ENCODE results near the gene COX19.
A peak's percentile ranks its signal among the peaks of the same experiment; 100 is the strongest.
"Not testable (repeated sequence)": the region's sequence is repeated elsewhere in the genome, so short reads cannot be mapped to it uniquely, and the experiment has no call there.

The COX19 gene

DNA sequence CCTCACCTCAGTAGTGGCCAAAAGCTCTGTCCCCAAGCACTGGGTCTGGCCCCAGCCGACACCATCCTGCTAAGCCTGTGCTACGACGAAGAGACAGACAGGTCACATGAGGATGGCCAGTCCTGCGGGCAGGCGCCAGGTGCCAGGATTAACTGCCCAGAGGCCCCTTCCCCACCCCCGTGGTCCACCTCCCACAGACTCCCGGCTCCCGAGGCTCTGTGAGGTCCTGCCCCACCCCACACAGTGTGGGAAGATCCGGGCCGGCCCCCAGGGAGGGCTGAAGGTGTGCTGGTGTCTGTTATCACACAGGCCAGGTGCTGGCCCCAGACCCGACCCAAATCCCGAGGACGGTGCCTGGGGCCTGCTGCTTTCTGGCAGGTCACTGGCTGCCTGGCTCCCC lies 34.9 kb upstream of the COX19 start:
- DNase-seq = no peak

DNA sequence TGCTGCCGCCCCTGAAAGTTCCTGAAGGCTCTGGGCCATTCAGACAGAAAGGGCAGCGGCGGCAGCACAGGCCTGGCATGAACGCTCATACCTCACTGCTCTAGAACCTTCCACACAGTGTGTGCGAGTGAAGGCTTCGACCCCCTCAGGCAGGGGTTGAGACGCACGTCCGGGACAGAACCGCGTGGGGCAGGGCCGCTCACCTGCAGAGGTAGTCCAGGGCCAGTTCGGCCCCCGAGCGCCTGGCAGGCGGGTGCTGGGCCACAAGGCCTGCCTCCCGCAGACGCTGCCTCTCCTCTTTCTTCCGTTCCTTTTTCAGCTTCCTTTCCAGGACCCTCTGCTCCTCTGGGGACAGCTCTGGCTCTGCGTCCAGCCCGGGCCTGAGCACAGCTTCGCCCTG lies 34.4 kb upstream of the COX19 start:
- no peak for DNase-seq

DNA sequence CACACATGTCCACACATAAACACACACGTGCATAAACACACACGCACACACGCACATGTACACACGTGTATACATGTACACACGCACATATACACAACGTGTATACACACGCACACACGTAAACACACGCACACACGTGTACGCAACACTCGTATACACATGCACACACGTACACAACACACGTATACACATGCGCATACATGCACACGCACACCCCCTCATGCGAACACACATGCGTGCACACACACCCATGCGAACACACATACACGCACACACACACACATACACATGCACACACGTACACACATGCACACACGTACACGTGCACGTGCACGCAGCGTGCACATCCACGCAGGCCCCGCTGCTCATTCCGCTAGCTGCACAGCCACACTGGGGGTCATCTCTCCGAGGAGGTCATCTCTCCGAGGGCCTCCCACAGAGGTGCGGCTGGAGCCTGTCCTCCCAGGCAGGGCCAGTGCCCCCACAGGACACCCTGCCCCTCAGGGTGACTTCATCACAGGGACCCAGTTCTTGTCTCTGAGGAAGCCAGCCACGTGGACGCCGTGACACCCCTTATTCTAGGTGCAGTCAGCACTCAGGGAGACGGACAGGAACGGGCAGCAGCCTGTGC lies 33.5 kb upstream of the COX19 start:
- no peak for DNase-seq

DNA sequence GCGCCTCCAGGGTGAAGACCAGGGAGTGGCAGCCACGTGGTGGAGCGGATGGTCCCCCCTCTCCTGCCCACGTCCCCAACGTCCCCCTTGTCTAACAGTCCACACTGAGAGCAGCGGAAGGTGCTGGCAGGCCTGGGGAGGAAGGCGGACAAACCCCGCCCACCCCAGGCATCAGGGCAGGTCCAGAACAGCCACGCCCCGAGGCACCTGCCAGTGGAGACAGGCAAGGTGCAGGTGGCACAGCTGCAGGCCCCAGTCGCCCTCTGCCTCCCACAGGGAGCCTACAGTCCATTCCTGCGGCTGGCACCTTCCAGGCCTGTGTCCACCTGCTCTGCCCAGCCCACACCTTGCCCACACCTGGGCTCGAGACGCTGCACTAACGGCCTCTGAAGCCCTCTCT lies 32.6 kb upstream of the COX19 start:
- no peak for DNase-seq

DNA sequence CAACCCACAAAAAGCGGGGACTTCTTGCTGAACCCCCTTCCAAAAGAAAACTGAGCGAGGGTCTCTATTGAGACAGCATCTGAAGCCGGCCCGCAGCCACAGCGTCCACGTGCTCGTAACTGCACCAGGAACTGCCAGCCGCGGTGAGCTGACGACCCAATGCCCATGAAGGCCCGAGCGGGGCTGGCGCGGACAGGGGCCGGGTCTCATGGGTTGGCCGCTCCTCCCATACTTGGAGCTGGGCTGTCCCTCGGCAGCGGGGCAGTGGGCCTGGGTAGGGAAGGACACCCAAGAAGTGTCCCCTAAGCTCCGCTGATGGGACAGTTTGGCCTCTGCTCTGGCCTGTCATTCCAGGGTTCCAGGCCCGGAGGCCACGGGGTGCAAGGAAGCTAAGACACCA lies 30.0 kb upstream of the COX19 start:
- DNase-seq = no peak

DNA sequence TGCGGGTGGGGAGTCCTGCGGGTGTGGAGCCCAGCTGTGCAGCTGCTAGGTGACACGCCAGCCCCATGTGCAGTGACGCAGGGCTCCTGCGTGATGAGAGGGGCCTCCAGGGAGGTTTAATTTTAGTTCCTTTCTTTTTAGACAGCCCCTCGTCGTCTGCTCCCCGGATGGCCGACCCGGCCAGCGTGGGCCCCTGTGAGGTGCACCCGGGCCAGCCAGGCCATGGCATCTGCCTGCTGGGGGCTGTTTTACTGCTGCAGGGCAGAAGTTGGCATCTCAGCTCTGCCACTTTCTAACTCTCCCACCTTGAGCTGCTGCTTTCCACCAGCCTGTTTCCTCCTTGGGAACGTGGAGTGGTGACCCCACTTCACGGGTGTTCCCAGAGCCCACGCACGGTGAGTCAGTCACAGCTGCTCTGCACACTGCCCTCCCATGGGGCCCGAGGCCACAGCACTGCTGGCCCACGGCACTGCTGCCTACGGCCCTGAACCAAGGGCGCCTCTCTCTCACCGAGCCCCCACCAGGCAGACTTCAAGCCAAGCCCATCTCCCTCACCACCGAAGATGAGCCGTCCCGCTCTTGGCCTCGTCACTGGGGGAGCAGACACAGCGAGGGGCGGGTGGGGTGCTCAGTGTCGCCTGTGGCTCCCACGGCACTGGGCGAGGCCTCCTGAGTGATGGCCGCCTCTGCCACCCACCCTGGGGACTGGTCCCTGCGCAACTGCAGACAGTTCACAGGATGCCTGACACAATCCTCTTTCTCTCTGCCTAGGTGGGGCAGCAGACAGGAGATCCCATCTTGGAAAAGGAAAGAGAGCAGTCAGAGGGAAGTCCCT lies 28.9 kb upstream of the COX19 start:
- DNase-seq = no peak

DNA sequence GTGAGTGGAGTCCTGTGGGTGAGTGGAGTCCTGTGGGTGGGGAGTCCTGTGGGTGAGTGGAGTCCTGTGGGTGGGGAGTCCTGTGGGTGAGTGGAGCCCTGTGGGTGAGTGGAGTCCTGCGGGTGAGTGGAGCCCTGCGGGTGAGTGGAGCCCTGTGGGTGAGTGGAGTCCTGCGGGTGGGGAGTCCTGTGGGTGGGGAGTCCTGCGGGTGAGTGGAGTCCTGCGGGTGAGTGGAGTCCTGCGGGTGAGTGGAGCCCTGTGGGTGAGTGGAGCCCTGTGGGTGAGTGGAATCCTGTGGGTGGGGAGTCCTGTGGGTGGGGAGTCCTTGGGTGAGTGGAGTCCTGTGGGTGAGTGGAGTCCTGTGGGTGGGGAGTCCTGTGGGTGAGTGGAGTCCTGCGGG lies 27.1 kb upstream of the COX19 start:
- not testable (repeated sequence) for DNase-seq

DNA sequence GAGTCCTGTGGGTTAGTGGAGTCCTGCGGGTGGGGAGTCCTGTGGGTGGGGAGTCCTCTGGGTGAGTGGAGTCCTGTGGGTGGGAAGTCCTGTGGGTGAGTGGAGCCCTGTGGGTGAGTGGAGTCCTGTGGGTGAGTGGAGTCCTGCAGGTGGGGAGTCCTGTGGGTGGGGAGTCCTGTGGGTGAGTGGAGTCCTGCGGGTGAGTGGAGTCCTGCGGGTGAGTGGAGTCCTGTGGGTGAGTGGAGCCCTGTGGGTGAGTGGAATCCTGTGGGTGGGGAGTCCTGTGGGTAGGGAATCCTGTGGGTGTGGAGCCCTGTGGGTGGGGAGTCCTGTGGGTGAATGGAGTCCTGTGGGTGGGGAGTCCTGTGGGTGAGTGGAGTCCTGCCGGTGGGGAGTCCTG lies 26.7 kb upstream of the COX19 start:
- not testable (repeated sequence) for DNase-seq

DNA sequence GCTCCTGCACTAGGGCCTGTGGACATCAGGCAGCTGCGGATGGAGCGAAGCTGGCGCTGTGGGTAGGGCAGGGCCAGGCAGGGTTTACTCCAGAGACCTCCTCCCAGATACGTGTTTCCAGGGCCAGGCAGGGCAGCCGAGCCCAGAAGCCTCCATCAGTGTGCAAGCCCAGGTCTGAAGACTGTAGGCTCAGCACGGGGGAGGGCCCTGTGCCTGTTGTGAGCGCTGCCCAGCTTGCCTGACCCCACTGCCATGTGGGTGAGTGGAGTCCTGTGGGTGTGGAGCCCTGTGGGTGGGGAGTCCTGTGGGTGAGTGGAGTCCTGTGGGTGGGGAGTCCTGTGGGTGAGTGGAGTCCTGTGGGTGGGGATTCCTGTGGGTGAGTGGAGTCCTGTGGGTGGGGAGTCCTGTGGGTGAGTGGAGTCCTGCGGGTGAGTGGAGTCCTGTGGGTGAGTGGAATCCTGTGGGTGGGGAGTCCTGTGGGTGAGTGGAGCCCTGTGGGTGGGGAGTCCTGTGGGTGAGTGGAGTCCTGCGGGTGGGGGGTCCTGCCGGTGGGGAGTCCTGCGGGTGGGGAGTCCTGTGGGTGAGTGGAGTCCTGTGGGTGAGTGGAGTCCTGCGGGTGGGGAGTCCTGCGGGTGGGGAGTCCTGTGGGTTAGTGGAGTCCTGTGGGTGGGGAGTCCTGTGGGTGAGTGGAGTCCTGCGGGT lies 25.9 kb upstream of the COX19 start:
- not testable (repeated sequence) for DNase-seq

DNA sequence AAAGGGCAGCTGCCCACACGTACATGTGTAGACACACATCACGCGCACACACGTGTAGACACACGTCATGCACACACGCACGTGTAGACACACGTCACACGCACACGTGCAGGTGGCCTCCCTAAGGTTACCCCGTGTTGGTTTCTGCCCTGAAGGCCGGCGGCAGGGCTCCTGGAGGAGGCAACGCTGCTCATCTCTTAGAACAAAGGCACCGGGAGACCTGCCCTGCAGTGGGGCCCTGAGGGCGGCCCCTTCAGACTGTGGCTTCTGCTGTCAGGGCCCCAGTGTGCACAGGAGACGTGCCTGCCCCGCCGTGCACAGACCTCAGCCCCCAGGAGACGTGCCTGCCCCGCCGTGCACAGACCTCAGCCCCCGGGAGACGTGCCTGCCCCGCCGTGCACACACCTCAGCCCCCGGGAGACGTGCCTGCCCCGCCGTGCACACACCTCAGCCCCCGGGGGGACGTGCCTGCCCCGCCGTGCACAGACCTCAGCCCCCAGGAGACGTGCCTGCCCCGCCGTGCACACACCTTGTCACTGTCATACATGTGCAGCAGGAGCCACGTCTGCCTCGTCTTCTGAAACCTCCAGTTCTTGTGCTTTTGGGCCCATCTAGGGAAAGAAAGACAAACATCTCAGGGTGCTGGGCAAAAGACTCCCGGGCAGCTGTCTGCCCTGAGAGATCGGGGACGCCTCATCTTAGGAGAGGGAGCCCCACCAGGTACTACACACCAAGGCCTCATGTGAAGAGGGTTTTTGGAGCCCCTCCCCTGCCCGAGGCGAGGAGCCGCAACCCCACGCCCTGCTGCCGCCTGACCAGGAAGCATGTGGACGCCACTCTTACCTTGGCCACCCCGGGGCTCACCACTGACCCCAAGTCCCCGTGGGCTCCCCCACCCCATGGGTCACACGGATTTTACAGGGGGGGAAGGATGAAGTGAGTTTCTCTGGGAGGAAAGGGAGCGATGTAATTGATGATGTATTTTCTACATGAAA lies 24.9 kb upstream of the COX19 start:
- DNase-seq = no peak

DNA sequence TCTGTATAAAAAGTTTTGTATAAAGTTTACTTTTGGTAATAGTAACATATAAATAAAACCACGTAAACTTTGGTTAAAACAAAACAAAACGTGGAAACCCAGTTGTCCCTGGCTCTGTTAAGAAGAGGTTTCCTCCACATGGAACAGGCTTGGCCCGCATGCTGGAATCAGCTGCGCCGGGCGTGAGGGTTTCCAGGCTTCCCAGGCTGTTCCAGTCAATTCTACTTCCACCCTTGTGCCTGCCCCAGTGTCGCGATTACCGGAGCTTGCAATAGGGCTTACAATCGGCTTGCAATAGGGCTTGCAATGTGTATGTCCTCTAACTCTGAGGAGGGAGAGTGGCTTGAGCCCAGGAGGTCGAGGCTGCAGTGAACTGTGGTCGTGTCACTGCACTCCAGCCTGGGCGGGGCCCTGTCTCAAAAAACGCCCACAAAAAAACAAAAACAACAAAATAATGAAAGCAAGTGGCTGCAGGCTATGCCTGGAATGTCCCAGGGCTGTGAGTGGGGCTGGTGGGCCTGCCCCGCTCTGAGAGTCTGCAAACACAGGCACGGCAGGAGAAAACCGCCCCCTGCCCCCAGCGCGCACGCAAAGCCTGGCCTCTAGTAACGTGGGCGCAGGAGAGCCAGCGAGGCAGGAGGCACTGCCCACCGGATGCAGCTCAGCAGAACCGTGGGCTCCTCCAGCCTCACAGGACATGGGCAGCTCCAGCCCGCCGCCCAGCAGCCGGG lies 24.0 kb upstream of the COX19 start:
- no peak for DNase-seq

DNA sequence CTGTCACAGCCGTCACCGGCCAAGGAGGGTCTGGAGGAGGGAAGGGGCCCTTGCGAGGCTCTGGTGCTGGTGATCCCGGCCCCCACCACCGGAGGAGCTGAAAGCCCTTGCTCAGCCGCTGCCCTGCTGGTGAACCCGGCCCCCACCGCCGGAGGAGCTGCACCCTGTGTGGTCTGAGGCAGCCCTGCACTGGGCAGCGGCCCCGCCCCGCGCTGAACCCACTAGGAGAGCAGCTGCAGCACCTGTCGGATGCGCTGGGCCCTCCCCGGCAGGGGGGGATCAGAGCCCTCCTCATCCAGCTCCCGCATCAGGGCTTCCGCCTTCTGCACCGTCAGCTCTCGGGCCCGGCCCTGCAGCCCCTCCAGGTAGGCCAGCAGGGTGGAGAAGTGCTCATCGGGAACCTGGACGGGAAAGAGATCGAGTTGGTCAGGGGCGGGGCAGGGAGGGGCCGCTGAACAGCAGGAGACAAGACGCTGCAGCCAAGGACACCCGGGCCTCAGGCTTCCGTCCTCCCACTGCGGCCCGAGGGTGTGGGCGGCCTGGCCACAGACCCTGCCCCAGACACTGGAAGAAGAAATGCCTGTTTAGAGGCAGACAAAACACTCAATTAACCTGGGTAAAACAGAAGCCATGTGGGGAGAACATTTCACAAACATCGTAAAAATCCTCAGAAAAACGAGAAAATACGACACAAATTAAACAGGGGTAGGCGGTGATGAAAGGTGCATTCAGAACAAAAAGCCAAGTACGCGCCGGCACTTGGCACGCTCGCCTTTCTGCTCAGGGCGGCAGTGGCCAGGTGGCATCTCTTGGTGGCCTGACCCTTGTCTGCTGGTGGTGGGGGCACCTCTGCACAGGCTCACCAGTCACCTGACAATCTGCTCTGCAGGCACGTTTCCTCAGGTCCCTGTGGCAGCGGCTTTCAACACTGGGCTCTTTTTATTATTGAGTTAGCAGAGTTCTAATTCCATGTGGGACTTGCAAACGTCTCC lies 22.4 kb upstream of the COX19 start:
- no peak for DNase-seq

DNA sequence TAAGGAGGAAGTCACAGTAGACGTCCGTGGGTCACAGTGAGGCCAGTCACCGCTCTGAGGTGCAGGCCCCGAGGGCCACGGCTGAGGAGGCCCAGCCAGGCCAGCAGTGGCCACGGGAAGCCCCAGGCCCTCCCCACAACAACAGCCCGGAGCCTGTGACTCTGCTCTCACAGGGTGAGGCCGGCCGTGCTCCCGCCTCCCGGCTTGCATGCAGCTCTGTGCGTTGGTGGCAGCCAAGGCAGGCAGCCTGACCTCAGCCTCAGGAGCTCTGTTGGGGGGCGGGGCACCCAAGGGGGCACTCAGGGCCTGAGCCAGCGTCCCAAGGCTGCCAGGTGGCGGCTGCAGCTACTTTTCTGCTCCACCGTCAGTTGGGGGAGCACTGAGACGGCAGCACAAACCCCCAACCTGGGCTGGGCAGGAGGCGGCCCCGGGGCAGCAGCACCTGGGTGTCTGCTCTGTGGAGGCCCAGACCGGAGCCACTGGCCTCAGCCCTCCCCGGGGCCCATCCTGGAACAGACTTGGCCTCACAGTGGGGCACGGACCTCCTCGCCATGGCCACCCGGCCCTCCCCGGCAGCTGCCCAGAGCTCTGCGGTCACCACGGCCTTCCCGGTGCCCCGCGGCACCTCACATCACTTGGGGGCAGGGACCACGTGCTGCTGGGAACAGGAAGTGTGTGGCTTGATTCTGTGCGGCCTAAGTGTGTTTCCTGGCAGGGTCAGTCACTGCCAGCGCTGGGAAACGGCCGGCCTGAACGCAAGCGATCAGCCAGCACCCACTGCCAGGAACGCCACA lies 20.9 kb upstream of the COX19 start:
- no peak for DNase-seq

DNA sequence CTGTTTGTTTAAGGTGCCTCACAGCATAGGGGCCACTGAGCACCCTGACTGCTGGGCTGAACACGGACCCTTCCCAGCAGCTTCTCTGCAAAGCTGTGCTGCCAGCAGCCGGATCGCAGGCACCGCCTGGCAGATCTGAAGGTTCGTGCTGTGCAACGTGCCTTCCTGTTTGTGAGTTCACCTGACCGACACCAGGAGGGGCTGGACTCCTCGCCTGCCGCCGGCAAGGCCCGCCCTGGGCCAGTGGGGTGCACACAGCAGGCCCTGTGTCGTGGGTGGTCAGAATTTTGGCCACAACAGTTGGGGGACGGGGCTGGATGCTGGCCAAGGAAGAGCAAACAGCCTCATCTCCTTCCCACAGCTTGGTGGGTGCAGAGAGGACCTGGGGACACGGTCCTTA lies 20.2 kb upstream of the COX19 start:
- no peak for DNase-seq

DNA sequence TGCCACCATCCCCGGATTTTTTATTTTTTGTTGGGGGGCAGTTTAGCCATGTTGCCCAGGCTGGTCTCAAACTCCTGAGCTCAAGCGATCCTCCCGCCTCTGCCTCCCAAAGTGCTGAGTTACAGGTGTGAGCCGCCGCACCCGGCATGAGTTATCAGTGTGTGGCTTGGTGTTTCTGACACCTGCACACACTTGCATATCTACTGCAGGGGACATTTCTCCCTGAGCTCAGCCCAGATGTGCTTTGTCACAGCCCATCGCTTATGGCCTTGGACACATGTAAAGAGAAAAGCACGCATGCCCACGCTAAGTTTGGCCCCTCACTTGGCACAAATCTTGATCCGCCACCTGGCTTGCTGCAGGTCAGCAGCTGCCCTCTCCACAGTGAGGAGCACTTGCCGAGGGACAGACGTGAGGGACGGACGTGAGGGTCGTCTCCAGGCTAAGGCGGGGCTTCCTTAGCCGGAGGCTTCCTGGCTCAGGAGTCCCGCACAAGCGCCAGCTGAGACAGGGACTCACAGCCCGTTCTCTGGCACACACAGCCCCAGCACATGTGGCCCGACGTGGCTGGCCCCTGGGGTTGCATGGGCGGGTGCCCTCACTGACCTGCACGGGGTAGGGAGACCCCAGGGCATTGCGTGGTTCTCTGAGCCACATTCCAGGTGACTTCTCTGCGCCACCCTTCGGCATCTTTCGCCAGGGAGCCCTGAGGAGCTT lies 19.4 kb upstream of the COX19 start:
- no peak for DNase-seq

DNA sequence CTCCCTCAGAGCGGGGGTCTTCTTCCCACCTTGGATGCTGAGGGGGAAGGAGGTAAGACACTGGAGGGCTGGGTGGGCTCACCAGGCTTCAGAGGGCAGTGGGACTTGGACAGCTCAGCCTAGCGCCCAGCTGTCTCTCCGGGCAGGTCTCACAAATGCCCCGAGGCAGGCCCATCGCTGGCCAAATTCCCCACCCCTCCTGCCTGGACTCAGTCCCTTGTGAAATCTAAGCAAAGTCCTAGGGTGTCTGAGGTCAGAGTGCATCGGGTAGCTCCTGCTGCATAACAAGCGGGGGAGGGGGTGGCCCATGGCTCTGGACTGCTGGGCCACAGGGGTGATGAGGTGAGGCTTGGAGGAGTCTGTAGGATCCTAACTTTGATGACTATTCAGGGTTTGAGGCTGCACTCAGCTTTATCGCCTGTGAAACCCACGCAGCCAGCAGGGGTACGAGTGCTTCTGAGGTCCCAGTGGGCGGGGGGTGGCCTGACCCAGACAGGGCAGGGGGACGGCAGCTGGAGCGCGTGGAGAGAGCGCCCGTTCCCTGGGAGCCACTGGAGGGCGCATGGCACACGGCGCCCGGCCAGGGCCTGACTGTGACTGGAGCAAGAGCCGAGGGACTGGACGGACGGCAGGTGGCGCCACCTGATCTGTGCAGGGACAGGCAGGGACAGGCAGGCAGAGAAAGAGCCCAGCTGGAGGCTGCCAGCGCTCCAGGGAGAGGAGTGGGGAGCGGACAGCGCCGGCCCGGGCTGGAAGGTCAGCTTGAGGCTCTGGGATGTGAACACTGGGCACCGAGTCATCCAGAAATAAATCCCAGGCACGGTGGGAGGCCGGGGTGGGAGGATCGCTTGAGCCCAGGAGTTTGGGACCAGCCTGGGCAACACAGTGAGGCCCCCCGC lies 17.6 kb upstream of the COX19 start:
- DNase-seq = peak; percentile 97

DNA sequence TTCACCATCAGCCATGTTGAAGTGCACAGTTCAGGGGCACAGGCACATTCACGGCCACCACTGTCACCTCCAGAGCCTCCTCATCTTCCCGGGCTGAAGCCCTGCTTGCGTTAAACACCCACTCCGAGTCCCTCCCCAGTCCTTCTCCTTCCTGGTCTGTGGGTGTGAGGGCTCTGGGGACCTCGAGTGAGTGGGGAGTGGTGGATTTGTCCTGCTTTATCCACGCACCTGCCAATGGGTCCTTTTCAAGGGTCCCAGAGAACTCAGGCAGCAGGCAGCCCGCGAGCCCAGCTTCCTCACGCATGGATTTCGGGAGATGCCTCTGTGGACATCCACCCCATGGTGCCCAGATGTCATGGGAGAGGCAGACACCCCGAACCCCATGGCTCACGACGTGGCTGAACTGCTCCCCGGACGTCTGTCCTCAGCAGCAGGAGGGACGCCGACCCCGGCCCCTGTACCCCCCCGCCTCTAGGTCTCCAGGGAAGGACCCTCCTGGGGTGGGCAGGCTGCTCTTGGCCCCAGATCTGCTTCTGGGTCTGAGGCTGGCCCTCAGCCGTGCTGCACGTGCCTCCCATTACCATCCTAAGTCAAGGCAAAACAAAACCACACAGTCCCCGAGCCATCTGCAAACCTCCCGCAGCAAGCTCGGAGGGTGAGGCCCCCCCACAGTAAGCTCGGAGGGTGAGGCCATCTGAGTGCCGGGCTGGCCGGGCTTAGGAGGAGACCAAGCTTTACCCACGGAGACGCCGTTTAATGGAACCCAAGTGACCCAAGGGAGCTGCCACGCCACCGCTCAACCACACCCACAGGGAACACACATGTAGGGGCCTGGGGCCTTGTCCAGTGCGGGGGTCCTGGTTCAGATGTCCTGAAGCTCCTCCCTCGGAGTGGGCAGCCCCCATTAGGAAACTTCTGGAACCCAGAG lies 16.6 kb upstream of the COX19 start:
- no peak for DNase-seq
